Neuron (in vitro differentiated cells): ENCODE results near the gene C1S.
"Not testable (repeated sequence)": the region's sequence is repeated elsewhere in the genome, so short reads cannot be mapped to it uniquely, and the experiment has no call there.

Source experiments
- H2AFZ ChIP-seq: one replicate; pipeline ENCODE4 v1.6.1; 2013; ENCODE audit warnings: low read depth, mild to moderate bottlenecking, inconsistent platforms, low read length, moderate library complexity
- H3K27me3 ChIP-seq: one replicate; pipeline ENCODE4 v1.6.1; 2013; ENCODE audit warnings: low read length; ENCODE audit not compliant: insufficient read depth
- H3K36me3 ChIP-seq: one replicate; pipeline ENCODE4 v1.6.1; 2013; ENCODE audit warnings: low read length; ENCODE audit not compliant: insufficient read depth
- H3K4me1 ChIP-seq: one replicate; pipeline ENCODE4 v1.6.1; 2013; ENCODE audit warnings: low read length; ENCODE audit not compliant: insufficient read depth
- H3K4me3 ChIP-seq: 2 replicates; pipeline ENCODE4 v1.5.1; 2013; ENCODE audit warnings: mild to moderate bottlenecking, low read length, moderate library complexity
- H3K9me3 ChIP-seq: one replicate; pipeline ENCODE4 v1.6.1; 2013; ENCODE audit warnings: low read length

The C1S gene

DNA sequence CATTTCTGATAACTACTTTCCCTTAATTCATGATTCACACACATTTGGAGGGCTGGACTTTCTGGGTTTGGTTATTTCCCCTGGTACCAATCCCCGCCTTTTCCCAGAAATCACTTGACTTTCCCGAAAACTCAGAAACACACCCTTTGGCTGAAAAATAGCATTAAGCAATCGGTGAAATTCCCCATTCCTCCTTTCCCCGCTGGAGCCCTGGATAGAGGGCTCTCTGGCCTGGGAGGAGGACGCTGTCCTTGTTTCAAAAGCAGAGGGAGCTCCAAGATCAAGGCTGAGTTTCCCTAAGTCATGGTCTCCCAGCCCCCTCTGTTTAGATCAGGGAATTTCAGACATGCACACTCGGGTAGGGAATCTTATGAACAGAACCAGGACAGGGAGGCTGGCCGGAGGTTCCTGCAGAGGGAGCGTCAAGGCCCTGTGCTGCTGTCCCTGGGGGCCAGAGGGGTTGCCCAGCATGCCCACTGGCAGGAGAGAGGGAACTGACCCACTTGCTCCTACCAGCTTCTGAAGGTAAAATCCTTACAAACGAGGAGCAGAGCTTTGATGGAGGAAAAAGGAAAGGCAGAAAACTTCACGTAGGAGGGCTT, at the start of gene C1S:
TSS of gene C1S (plus strand) at position 366 of the 602 bp plus-strand sequence. CDS start 1,195 bp downstream, outside the sequence.
- H3K4me1 ChIP-seq: peaks cover 3% of the 10 kb centered on the region
- H3K4me3 ChIP-seq: no peak within 1 kb of the TSS
- no peaks in the 10 kb centered on the region for H3K9me3 ChIP-seq
- H2AFZ ChIP-seq: no peak within 1 kb of the TSS
- H3K36me3 ChIP-seq: no peaks in the 10 kb centered on the region
- no peaks in the 10 kb centered on the region for H3K27me3 ChIP-seq

DNA sequence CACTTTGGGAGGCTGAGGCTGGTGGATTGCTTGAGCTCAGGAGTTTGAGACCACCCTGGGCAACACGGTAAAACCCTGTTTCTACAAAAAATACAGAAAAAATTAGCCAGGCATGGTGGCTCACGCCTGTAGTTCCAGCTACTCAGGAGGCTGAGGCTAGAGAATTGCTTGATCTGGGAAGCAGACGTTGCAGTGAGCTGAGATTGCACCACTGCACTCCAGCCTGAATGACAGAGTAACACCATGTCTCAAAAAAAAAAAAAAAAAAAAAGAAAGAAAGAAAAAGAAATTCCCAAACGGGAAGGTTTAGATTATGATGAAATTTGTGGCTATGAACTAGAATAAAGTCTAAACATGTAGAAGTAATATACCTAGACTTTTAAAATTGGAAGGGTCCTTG, 49.1 kb upstream of the C1S start:
- not testable (repeated sequence) for H3K4me3 ChIP-seq, H3K9me3 ChIP-seq, H3K27me3 ChIP-seq, H2AFZ ChIP-seq, H3K4me1 ChIP-seq
- peaks cover 28% of the 10 kb centered on the region for H3K36me3 ChIP-seq

DNA sequence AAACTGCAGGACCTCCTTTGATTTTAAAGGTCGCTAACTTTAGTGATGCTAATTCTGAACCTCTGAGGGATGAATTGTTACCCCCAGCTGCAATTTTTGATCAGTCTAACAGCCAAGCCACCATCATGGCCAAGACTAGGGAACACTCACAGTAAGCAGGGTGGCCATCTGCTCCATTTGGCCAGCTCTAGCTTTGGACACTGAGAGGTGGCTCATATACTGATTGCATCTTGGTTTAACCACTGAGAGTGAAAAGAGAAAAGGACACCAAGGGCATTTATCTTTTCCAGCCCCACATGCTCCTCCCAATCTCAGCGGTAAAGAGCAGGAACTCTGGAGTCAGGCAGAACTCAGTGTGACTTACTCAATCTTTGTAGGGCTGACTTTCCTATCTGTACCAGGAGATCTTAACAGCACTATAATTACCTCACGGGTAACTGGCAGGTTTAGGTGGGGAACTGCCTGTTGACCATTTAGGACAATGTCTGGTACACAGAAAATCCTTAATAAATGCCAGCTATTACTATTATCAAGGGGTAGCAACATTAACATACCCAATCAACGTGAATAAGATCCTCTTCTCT, 48.4 kb upstream of the C1S start:
- H2AFZ ChIP-seq: no peak overlapping the region

DNA sequence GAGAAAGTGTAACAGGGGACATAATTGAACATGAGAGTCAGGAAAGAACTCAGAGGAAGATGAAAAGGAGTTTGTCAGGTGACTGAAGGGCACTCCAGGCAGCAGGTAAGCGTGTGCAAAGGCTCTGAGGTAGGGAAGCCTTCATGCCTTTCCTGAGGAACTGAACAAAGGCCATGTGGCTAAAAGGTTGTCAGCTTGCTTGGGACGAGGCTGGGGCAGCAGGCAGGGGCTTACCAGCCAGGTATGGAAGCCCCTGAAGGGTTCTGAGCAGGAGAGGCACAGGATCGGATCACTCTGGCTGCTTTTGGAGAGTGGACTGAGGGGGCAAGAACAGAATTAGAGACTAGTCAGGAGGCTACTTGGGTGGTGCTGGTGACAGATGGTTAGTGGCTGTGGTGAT, 47.4 kb upstream of the C1S start:
- Histone ChIP-seq H3K27me3 (no peaks in the 10 kb centered on the region), H3K36me3 (peaks cover 25% of the 10 kb centered on the region), H3K9me3 (no peaks in the 10 kb centered on the region), H3K4me3 (no peak overlapping the region), H3K4me1 (peaks cover 11% of the 10 kb centered on the region), H2AFZ (no peak overlapping the region)

More for the DNA sequence above, 48.4 kb upstream of the C1S start:
- H3K27me3 ChIP-seq: no peaks in the 10 kb centered on the region
- H3K36me3 ChIP-seq: peaks cover 28% of the 10 kb centered on the region
- H3K4me1 ChIP-seq: peaks cover 3% of the 10 kb centered on the region
- H3K9me3 ChIP-seq: no peaks in the 10 kb centered on the region
- no peak overlapping the region for H3K4me3 ChIP-seq

DNA sequence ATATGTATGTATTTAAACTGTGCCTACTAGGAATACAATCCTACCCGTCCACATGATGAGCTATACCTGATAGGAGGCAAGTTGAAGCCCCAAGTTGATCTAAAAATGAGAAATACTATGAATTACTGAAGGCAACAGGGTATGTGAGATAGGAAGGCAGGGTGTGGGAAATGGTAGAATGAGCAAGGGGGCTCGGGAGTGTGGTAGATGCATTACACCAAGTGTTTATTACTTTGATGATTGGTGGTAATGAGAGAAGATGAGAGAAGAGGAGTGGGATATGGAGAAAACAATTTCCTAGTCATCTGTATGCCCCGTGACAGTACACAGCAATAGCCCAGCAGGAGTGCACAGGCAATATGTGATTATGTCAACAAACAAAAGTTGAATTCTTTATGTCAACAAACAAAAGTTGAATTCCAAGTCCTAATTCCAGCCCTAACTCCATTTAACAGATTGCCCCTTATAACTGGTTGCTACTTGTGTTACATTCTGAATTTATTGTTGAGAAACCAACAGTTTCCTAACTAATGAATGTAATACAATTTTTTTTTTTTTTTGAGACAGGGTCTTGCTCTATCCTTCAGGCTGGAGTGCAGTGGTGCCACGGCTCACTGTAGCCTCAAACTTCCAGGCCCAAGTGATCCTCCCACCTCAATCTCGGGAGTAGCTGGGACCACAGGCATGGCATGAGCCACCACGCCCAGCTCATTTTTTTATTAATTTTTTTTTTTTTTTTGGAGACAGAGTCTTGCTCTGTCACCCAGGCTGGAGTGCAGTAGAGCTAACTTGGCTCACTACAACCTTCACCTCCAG, 44.8 kb upstream of the C1S start:
- H3K4me3 ChIP-seq: no peak overlapping the region
- no peak overlapping the region for H2AFZ ChIP-seq
- no peaks in the 10 kb centered on the region for H3K9me3 ChIP-seq
- H3K27me3 ChIP-seq: no peaks in the 10 kb centered on the region
- H3K4me1 ChIP-seq: peaks cover 16% of the 10 kb centered on the region
- H3K36me3 ChIP-seq: peaks cover 9% of the 10 kb centered on the region

DNA sequence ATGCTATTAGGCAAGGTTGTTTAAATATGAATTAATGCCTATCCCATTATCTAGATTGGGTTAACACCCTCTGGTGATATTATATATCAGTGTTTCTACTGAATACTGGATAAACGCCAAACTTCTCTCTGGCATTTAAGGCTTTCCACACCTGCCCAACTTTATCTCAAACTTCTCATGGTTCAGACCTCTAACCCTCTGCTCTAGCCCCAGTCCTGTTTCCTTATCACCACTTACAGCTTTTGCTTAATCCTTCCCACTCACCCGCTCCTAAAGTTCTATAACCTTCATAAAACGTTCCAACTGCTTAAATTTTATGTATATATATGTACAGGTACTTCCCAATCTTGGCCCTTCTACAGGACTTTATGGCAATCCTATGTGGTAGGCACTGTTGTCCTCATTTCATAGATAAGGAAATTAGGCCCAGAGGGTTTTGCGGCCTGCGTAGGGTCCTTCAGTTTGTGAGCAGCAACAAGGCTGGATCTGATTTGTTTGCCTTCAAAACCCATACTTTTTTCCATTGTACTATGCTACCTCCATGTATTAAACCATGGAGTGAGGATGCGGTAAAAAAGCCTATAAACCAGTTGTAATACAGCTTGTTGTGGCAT, 43.5 kb upstream of the C1S start:
- Histone ChIP-seq H3K4me3 (peak overlapping the region; percentile 73), H3K9me3 (no peaks in the 10 kb centered on the region), H3K4me1 (peaks cover 16% of the 10 kb centered on the region), H2AFZ (peak overlapping the region; percentile 93), H3K27me3 (no peaks in the 10 kb centered on the region), H3K36me3 (peaks cover 7% of the 10 kb centered on the region)

DNA sequence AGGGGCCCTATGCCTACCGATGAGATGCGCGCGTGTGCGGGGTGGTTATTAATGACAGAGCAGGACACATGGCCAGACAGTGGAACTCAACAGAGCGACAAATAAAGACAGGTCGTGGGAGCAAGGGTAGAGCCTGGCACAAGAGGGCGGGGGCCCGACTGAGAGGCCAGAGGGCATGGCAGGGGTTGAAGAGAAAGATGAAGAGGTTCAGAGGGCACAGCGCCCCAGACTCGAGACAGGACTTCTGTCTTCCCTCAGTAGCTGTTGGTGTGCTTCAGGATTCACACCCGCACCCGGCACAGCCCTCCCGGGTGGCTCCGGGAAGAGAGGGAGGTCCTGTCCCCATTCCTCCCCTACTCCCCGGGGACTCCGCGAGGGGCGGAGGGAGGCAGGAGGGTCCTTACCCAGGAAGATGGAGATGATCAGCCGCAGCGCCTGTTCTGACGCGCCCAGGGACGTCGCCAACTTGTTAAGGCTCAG, 42.6 kb upstream of the C1S start:
- H3K36me3 ChIP-seq: no peaks in the 10 kb centered on the region
- H2AFZ ChIP-seq: peak overlapping the region; percentile 93
- H3K4me1 ChIP-seq: peaks cover 16% of the 10 kb centered on the region
- no peaks in the 10 kb centered on the region for H3K9me3 ChIP-seq
- peak overlapping the region; percentile 73 for H3K4me3 ChIP-seq
- no peaks in the 10 kb centered on the region for H3K27me3 ChIP-seq

DNA sequence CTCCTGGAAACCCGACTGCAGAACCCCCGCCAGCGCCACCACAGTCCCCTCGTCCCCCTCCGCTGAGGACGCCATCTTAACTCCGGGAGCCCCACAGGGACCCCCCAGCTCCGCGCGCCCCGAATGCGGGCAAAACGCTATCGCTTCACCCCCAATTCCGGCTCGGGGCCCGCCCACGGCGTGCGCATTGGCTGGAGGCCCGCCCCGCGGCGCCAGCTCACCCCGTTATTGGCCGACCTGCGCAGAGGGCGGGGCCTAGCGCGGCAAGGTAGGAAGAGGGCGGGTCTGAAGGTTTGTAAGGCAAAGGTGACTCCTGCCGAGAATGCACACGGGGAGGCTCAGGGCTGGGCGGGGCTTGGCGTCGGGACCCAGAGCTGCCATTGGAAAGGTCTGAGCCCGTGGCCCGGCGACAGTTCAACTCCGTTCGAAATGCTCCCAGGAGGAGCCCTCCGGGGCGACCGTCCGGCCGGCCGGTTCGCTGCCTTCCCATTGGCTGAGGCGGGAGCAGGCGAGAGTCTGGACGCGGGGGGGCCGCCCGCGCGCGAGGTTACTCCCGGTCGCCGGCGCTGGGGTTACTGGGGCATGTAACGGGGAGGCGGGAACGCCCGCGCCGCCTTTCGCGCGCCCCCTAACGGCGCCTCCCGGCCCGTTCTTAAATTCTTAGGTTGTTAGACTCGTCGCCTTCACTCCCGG, 42.0 kb upstream of the C1S start, which contains the start of gene LPCAT3:
TSS of gene LPCAT3 (minus strand) at position 127 of the 693 bp plus-strand sequence. CDS start at position 75, 52 bp downstream.
- no peaks in the 10 kb centered on the region for H3K27me3 ChIP-seq
- H2AFZ ChIP-seq: peak within 1 kb of the TSS; percentile 93
- H3K4me3 ChIP-seq: peak within 1 kb of the TSS; percentile 73
- H3K9me3 ChIP-seq: no peaks in the 10 kb centered on the region
- peaks cover 16% of the 10 kb centered on the region for H3K4me1 ChIP-seq
- no peaks in the 10 kb centered on the region for H3K36me3 ChIP-seq

DNA sequence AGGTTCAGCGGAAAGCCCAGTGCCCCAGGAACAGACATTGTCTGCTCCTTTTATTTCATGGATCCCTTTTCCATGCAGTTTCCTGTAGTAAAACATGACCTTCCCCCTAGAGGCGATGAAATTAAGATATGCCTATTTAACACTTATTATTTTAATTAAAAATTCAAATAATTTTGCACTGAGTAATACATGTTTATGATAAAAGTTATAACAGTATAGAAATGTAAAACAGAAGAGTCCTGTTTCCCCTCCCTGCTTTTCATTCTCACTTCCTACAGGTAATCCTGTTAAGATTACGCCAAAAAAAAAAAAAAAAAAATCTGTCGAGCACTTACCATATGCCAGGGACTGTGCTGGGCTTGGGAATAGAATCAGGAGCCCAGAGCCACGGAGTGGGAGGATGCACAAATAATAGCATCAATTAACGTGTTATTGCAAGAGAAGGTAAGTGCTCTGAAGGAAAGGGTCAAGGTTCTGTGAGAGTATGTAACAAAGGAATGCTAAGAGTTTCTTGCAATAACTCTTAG, 41.4 kb upstream of the C1S start:
- Histone ChIP-seq H2AFZ (no peak overlapping the region), H3K36me3 (no peaks in the 10 kb centered on the region), H3K27me3 (no peaks in the 10 kb centered on the region), H3K4me1 (peaks cover 16% of the 10 kb centered on the region), H3K4me3 (peak overlapping the region; percentile 73), H3K9me3 (no peaks in the 10 kb centered on the region)

DNA sequence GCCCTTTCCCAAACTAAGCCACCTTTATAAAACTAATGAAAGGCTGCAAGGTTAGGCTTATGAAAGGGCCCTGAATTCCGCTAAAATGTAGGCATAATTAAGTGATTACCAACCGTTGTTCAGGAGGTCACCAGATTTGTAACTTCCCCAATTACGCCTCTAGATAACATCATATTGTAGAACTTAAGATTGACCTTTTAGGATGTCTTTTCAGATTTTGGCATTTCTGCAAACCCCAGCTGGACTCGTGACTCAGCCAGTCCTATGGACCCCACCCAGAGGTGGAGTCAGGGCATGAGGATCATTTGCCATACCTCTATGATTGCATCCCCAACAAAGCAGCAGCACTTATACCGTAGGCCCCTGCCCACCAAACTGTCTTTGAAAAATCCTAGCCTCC, 38.6 kb upstream of the C1S start:
- Histone ChIP-seq H3K27me3 (no peaks in the 10 kb centered on the region), H2AFZ (no peak overlapping the region), H3K4me3 (no peak overlapping the region), H3K36me3 (no peaks in the 10 kb centered on the region), H3K9me3 (no peaks in the 10 kb centered on the region), H3K4me1 (peaks cover 14% of the 10 kb centered on the region)

DNA sequence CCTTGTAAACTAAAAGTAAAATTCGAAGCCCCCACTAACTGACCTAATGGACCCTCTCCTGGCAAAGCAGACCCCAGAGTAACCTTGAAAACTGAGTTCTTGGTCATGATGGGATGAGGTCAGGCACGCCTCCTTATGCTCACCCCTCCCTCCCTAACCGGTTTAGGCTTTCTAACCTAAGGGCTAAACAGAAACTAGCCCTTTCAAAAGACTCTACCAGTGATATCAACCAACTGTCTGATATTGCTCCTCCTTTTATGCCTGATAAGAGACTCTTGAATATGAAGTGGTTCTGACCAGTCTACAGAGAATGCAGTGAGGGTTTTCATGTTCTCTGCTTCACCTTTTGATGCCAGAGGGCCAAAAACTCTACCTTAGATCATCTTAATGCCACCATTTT, 37.4 kb upstream of the C1S start:
- Histone ChIP-seq H3K9me3 (no peaks in the 10 kb centered on the region), H3K27me3 (no peaks in the 10 kb centered on the region), H3K4me1 (peaks cover 5% of the 10 kb centered on the region), H3K4me3 (no peak overlapping the region), H3K36me3 (no peaks in the 10 kb centered on the region), H2AFZ (no peak overlapping the region)

DNA sequence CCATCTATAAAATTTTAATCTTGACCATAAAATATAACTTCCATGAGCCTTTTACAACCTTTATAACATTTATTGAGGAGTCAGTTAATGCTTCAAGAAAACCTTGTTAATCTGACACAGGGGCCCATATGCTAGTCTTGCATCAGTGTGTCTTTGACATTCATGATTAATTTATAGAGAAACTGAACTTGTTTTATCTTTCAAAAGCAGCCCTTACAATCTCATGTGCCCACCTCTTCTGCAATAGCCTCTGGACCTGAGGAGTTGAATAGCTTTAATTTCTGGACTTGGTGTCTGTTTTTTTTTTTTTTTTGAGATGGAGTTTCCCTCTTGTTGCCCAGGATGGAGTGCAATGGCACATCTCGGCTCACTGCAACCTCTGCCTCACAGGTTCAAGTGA, 33.7 kb upstream of the C1S start:
- no peaks in the 10 kb centered on the region for H3K4me1 ChIP-seq
- no peak overlapping the region for H2AFZ ChIP-seq
- no peak overlapping the region for H3K4me3 ChIP-seq
- H3K36me3 ChIP-seq: no peaks in the 10 kb centered on the region
- no peaks in the 10 kb centered on the region for H3K9me3 ChIP-seq
- H3K27me3 ChIP-seq: no peaks in the 10 kb centered on the region
